Stimulated activated effector memory CD8-positive, alpha-beta T cell treated with anti-CD3 and anti-CD28 coated beads, Interleukin-12 subunit alpha, Interleukin-12 subunit beta, amount 100 ng/mL, for 72 hours (primary cell): Measurements from ENCODE around the gene GABRB1.

ENCODE experiments used
- ATAC-seq: fragments of 150-1000 bp; cut with Tn5 transposase; 2 replicates; pipeline ENCODE4 v1.10.0; 2021
- DNase-seq, 2 donors: peaks; one replicate each; pipeline ENCODE4 v3.0.0; 2021 to 2022; ENCODE audit warnings: low spot score in 2 of 2
- H3K27ac Mint-ChIP-seq: one replicate; pipeline ENCODE4 v1.8.0; 2022; ENCODE audit warnings: mild to moderate bottlenecking, mixed read lengths
- H3K36me3 Mint-ChIP-seq: one replicate; pipeline ENCODE4 v1.8.0; 2022; ENCODE audit warnings: mild to moderate bottlenecking, mixed read lengths
- H3K4me1 Mint-ChIP-seq: one replicate; pipeline ENCODE4 v1.8.0; 2022; ENCODE audit warnings: mixed read lengths
- H3K4me3 Mint-ChIP-seq: one replicate; pipeline ENCODE4 v1.8.0; 2022; ENCODE audit warnings: mild to moderate bottlenecking, mixed read lengths
- H3K9me3 Mint-ChIP-seq: one replicate; pipeline ENCODE4 v1.8.0; 2022; ENCODE audit warnings: mixed read lengths

GABRB1 gene

DNA sequence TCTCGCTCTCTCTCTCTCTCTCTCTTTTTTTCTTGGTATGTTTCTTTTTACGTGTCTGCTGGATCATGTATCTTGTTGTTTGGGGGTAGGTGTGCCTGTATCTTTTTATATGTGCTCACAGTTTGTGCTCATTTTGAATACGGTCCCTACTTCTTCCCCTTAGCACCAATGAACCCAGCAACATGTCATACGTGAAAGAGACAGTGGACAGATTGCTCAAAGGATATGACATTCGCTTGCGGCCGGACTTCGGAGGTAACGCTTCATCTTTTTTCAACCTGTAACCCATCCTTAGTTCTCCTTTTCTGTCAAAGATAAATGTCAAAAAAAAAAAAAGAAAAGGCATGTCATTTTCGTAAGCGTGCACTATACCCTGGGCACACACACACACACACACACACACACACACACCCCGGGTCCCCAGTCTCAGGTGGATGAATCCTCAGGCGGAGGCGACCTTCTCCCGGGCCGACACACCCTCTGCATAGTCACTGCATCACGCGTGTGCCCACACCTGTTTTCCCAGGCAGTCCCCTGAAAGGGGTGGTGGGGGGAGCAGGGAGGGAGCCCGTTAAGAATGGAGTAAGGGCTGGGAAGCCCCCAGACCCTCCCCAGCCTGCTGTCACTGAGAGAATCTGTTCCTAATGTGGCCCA lies 511 bp downstream of the GABRB1 start:
- Mint-ChIP-seq H3K9me3 (no peaks in the 10 kb centered on the region), H3K27ac (no peak overlapping the region), H3K4me1 (peaks cover 21% of the 10 kb centered on the region), H3K4me3 (peak overlapping the region; percentile 57), H3K36me3 (no peaks in the 10 kb centered on the region)
- DNase-seq (no peak), ATAC-seq (peak; percentile 62)

GRCh38 chr4:47032405-47033106 lies 1.2 kb downstream of the GABRB1 start:
- Mint-ChIP-seq H3K27ac (no peak overlapping the region), H3K4me1 (peaks cover 21% of the 10 kb centered on the region), H3K9me3 (no peaks in the 10 kb centered on the region), H3K4me3 (peak overlapping the region; percentile 57), H3K36me3 (no peaks in the 10 kb centered on the region)
- DNase-seq (peak; percentile 15 to 75), ATAC-seq (peak; percentile 88)

DNA sequence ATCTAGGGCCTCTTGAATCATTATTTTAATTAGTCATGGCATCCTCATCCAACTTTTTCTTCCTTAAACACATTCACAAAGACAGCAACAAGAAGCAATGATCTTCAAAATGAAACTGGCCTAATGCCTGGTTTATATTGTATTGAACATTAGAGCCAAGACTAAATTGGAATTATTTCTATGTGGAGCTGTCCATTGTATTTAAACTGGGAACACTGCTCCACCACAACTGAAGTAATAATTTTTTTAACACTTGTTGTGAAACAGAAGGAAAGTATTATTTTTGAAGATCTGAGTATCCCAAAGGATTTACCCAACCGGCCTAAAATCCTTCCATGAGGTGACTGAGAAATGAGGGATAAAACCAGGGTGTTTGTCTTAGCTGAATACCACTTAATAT lies 6.9 kb downstream of the GABRB1 start:
- Mint-ChIP-seq H3K4me1 (no peaks in the 10 kb centered on the region), H3K27ac (no peak overlapping the region), H3K4me3 (no peak overlapping the region), H3K9me3 (no peaks in the 10 kb centered on the region), H3K36me3 (no peaks in the 10 kb centered on the region)
- ATAC-seq (no peak), DNase-seq (no peak)

- no peak overlapping the region for H3K27ac Mint-ChIP-seq
- no peaks in the 10 kb centered on the region for H3K36me3 Mint-ChIP-seq
- no peaks in the 10 kb centered on the region for H3K4me1 Mint-ChIP-seq
- no peaks in the 10 kb centered on the region for H3K9me3 Mint-ChIP-seq
- ATAC-seq = no peak
- DNase-seq = no peak
- H3K4me3 Mint-ChIP-seq = no peak overlapping the region
These were observed 9.5 kb downstream of the GABRB1 start for GRCh38 chr4:47040828-47041227.

DNA sequence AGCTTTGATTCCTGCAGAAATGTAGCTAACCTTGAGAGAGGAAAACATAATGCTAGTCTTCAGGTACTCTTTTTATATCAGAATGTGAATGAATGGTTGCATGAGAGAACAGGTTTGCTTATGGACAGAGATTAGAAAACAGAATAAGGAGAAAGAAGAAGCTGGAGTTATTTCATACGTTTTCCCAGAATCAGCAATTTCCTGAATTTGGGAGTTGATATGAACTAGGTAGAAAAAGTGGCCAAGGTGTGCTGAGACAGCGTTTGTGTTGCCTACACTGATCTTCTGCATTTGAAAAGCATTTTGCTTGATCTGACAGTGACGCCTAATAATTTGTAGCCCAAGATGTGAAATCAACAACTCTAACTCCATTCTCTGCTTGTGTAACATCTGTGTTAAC lies 12.5 kb downstream of the GABRB1 start:
- ATAC-seq (no peak), DNase-seq (no peak)
- Mint-ChIP-seq H3K9me3 (no peaks in the 10 kb centered on the region), H3K4me1 (no peaks in the 10 kb centered on the region), H3K4me3 (no peak overlapping the region), H3K36me3 (no peaks in the 10 kb centered on the region), H3K27ac (no peak overlapping the region)

GRCh38 chr4:47045261-47045660 lies 13.9 kb downstream of the GABRB1 start:
- Mint-ChIP-seq H3K4me3 (no peak overlapping the region), H3K9me3 (no peaks in the 10 kb centered on the region), H3K27ac (no peak overlapping the region), H3K4me1 (no peaks in the 10 kb centered on the region), H3K36me3 (no peaks in the 10 kb centered on the region)
- DNase-seq (no peak), ATAC-seq (no peak)

DNA sequence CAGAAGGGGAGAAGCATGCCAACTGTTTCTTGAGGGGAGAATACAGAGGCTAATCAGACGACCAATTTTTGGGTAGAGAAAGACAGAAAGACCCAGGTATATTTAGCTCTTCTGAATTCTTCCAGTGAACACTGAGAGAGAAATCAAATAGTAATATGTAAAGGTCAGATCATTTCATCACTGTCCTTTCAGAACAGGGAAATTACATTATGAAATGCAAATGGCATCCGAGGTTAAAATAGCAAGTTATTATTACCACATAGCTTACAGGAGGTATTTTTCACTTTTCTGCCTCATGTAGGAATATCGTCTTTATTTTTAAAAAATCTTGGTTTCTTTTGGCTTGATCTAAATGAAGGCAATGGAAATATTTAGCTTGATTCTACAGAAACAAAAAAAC lies 18.0 kb downstream of the GABRB1 start:
- DNase-seq (no peak), ATAC-seq (no peak)
- Mint-ChIP-seq H3K36me3 (no peaks in the 10 kb centered on the region), H3K27ac (no peak overlapping the region), H3K4me3 (no peak overlapping the region), H3K4me1 (no peaks in the 10 kb centered on the region), H3K9me3 (no peaks in the 10 kb centered on the region)

- Mint-ChIP-seq H3K4me1 (no peaks in the 10 kb centered on the region), H3K27ac (no peak overlapping the region), H3K4me3 (no peak overlapping the region)
These were observed 19.7 kb downstream of the GABRB1 start for GRCh38 chr4:47050761-47051725.

DNA sequence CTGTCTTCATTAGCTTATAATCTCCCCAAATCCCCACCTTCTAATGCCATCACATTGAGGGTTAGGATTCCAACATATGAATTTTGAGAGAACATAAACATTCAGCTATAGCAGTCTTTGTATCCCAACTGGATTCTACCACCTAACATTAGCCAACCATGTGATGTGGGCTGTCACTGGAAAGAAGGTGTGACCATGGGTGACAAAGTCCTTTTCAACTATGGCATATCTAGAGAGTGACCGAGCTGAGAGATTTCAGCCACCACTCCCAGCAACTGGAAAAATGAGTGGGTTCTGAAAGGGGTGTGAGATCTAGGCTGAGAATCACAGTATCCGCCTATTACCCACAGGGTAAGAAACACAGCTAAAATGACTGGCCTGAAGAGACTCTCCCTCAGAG lies 22.1 kb downstream of the GABRB1 start:
- no peak overlapping the region for H3K4me3 Mint-ChIP-seq
- no peaks in the 10 kb centered on the region for H3K9me3 Mint-ChIP-seq
- H3K36me3 Mint-ChIP-seq = no peaks in the 10 kb centered on the region
- H3K4me1 Mint-ChIP-seq = no peaks in the 10 kb centered on the region
- no peak overlapping the region for H3K27ac Mint-ChIP-seq
- DNase-seq (no peak), ATAC-seq (no peak)

More at GRCh38 chr4:47050761-47051725, 19.7 kb downstream of the GABRB1 start:
- Mint-ChIP-seq H3K9me3 (no peaks in the 10 kb centered on the region), H3K36me3 (no peaks in the 10 kb centered on the region)
- DNase-seq = no peak
- ATAC-seq = no peak

GRCh38 chr4:47054130-47054529 lies 22.8 kb downstream of the GABRB1 start:
- no peak for ATAC-seq
- Mint-ChIP-seq H3K27ac (no peak overlapping the region), H3K9me3 (no peaks in the 10 kb centered on the region), H3K36me3 (no peaks in the 10 kb centered on the region), H3K4me1 (no peaks in the 10 kb centered on the region), H3K4me3 (no peak overlapping the region)
- DNase-seq = no peak

- H3K9me3 Mint-ChIP-seq = no peaks in the 10 kb centered on the region
- no peaks in the 10 kb centered on the region for H3K36me3 Mint-ChIP-seq
- ATAC-seq = no peak
- H3K27ac Mint-ChIP-seq = no peak overlapping the region
- DNase-seq = no peak
- no peak overlapping the region for H3K4me3 Mint-ChIP-seq
- no peaks in the 10 kb centered on the region for H3K4me1 Mint-ChIP-seq
These were observed 26.6 kb downstream of the GABRB1 start for GRCh38 chr4:47057991-47058390.

DNA sequence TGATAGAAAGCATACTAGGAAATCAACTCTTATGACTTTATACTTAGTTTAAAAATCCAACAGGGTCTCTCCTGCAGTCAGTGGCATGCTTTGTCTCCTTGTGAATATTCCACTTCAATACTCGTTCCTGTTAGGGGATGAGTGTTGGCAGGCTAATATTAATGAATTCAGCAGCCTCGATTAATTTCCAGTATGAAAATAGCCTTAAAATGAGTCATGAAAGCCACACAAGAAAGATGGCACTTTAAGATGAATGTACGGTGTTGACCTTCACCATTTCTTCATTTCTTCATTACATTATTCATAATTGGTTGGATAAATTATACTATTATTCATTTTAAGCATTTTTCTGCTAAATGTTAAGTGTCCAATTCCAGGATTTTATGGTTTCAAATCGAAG lies 29.2 kb downstream of the GABRB1 start:
- ATAC-seq (no peak), DNase-seq (no peak)
- Mint-ChIP-seq H3K27ac (no peak overlapping the region), H3K4me3 (no peak overlapping the region), H3K36me3 (no peaks in the 10 kb centered on the region), H3K9me3 (no peaks in the 10 kb centered on the region), H3K4me1 (no peaks in the 10 kb centered on the region)

DNA sequence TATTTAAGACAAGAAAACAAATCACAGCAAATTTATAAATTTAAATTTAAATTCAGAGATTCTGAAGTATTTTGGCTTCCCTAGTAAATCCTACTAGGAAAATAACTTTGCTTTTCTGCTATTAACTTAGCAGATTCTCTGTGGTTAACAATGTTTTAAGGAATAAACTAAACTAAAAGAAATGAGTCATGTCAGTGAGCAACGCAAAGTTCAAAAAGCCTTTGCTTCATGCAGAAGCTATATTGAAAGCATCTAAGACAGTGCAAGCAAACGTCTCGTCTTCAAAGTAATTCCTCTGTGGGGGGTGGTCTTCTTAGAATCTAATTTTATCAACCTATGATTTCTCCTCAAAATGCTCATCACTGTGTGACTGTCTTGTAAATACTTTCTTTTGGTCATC lies 30.1 kb downstream of the GABRB1 start:
- H3K4me3 Mint-ChIP-seq = no peak overlapping the region
- DNase-seq (no peak), ATAC-seq (no peak)
- H3K27ac Mint-ChIP-seq = no peak overlapping the region
- H3K36me3 Mint-ChIP-seq = no peaks in the 10 kb centered on the region
- no peaks in the 10 kb centered on the region for H3K4me1 Mint-ChIP-seq
- no peaks in the 10 kb centered on the region for H3K9me3 Mint-ChIP-seq

DNA sequence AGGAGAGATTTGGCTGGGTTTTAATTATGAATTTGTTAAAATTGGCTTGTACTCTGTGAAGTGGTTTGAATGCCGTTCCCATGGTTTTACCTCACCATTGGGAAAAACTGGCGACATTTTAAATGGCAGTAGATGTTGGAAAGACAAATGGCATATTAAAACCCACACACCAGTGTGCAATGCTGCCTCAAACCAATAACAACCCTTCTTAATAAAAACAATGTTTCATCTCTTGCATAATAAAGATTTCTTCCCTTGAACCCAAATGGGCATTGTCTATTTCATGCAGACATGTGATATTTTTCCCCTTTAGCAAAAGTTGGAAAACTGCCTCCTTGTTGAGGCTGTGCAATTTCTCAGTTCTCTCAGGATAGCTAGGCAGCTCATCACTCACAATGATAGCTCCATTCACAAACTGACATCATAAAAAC lies 33.7 kb downstream of the GABRB1 start:
- H3K4me1 Mint-ChIP-seq = no peaks in the 10 kb centered on the region

GRCh38 chr4:47068986-47069385 lies 37.6 kb downstream of the GABRB1 start:
- H3K36me3 Mint-ChIP-seq = no peaks in the 10 kb centered on the region
- peaks cover 4% of the 10 kb centered on the region for H3K9me3 Mint-ChIP-seq
- H3K4me1 Mint-ChIP-seq = no peaks in the 10 kb centered on the region
- ATAC-seq (no peak), DNase-seq (no peak)
- no peak overlapping the region for H3K4me3 Mint-ChIP-seq
- no peak overlapping the region for H3K27ac Mint-ChIP-seq

More for the DNA sequence above, 33.7 kb downstream of the GABRB1 start:
- no peak overlapping the region for H3K27ac Mint-ChIP-seq
- H3K9me3 Mint-ChIP-seq = peaks cover 4% of the 10 kb centered on the region
- H3K36me3 Mint-ChIP-seq = no peaks in the 10 kb centered on the region
- no peak for ATAC-seq
- no peak overlapping the region for H3K4me3 Mint-ChIP-seq
- no peak for DNase-seq
